ENCODE data around the gene FAM83E.

The FAM83E gene

GRCh38 chr19:48569814-48570213, 45.1 kb downstream of the FAM83E start:
- no peak for DNase-seq

- DNase-seq = no peak
Measured at GRCh38 chr19:48568345-48568886, 46.5 kb downstream of the FAM83E start.

- no peak for DNase-seq
Measured at GRCh38 chr19:48565090-48565489, 49.8 kb downstream of the FAM83E start.

Measured in NCI-H1092 (cell line).